ENCODE measurements around the gene ALG10.
"Not testable (repeated sequence)": the region's sequence is repeated elsewhere in the genome, so short reads cannot be mapped to it uniquely, and the experiment has no call there.

The ALG10 gene

DNA sequence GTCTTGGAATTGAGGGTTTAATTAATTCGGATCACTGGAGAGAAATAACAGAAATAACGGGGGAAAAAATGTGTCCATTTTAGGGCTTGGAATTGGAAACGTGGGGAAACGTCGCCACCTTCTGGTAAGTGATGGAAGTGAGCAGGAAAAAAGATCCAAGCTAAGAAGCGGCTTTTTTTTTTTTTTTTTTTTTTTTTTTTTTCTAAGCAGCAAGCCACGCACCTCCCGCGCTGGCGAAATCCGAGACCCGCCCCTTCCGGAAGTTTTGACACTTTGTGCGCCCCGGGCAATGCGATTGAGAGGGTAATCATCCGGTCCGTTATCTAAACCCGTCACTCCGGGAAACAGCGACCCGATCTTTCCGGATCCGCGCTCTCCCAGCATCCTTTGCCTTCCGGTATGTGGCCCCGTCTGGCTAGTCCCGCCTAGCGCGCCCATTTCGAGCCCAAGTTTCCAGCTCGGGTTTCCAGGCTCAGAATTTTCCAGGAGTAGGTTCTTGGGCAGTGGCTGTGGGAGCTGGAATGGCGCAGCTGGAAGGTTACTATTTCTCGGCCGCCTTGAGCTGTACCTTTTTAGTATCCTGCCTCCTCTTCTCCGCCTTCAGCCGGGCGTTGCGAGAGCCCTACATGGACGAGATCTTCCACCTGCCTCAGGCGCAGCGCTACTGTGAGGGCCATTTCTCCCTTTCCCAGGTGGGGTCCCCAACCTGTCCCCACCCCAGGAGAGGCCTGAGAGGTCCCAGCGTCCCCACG lies at the start of gene ALG10:
Gene ALG10 (plus strand): TSS at position 418 of the 752 bp plus-strand sequence. CDS start 104 bp downstream, at position 522.
- peak; percentile 99 for DNase-seq

- not testable (repeated sequence) for DNase-seq
These were observed 49.4 kb upstream of the ALG10 start for GRCh38 chr12:33972884-33973283.

DNA sequence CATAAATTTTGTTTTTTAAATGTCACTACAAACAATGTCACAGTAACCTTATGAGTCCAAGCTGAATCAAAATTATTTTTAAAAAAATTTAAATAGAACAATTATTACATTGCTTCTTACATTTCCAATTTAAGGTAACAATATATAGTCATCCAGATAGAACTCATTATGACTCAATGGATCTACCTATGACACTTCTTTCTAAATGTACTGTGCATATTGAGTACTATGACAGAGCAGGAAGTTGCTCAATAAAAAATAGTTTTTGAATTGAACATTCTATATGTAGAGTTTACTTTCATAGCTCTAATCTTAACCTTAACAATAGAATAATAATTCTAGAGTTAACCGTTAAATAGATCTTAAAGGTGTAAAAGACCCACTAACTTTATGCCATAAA lies 44.4 kb upstream of the ALG10 start:
- no peak for DNase-seq

GRCh38 chr12:33988197-33988805 lies 34.0 kb upstream of the ALG10 start:
- no peak for DNase-seq

- DNase-seq, result no peak
These were observed 33.4 kb upstream of the ALG10 start for GRCh38 chr12:33988913-33989312.

- no peak for DNase-seq
These were observed 27.2 kb upstream of the ALG10 start for GRCh38 chr12:33994857-33995808.

- not testable (repeated sequence) for DNase-seq
These were observed 13.5 kb upstream of the ALG10 start for GRCh38 chr12:34008835-34009234.

DNA sequence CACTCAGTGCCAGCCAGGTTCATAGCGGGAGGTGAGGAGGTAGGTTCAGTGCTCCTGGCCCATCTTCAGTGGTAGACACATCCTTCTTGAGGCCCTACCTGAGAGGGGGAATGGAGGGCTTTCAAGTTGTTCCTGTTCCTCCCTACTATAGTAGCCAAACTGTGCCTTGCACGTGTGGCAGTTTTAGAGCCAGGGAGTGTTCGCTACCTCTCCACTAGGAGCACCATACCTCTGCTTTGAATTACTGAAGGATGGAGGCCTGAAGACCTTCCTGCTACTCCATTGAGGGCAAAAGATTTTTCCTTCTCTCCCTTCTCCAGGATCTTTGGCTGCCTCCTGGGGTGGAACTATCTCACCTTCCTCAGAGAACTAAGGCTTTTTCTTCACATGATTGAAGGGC lies 5.9 kb upstream of the ALG10 start:
- DNase-seq, result no peak

DNA sequence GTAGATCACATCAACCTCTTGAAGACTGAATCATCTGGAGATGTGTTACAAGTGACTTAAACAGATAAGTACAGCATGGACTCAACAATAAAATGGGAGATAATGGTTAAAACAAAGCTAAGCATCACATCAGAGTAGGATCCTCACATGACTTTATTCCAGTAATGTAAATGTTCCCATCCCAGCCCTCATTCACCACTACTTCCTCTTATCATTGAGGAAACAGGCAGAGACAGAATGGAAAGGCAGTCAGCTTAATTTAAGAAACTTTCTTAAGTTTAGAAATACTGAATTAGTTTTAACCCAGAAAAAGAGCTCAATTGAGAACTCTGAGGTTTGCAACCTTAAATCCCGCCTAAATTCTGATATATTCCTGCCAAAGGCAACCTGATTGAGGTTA lies 1.2 kb upstream of the ALG10 start:
- DNase-seq, result no peak

- DNase-seq, result not testable (repeated sequence)
These were observed 5.4 kb downstream of the ALG10 start for GRCh38 chr12:34027661-34028060.

DNA sequence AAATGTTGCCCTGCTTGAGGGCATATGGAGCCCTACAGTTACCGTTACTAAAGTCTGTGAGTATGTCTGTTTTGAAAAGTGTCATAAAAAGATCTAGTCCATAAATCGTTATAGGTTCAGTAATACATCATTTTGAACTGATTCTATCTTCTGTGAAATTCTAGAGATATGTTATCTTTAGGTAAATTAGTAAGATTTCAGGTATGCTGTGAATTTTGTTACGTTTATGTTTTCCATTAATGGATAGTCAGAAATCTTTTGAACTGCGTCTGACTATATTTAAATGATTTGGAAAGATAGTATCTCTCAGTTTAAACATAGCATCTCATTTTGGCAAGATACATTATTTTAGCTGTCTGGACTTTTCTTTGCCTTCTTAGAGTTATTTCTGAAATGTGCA lies 8.3 kb downstream of the ALG10 start:
- no peak for DNase-seq

- no peak for DNase-seq
These were observed 11.5 kb downstream of the ALG10 start for GRCh38 chr12:34033628-34034296.

DNA sequence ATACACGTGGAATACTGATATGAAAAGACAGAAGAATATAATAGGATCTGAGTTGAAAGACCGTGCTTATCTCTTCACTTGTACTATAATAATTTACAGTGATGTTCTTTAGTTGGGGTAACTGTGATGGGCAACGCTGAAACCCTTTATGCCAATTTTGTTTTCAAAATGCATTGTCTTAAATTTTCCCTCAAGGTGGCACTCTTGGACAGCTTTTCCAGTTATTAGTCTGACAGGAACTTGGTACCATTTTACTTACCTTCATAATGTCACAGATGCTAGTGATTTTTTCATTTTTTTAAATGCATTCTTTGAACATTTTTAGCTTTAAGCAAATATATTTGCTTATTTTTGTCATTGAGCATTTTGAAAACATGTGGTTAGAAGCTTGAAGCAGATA lies 16.1 kb downstream of the ALG10 start:
- peak; percentile 19 for DNase-seq

DNA sequence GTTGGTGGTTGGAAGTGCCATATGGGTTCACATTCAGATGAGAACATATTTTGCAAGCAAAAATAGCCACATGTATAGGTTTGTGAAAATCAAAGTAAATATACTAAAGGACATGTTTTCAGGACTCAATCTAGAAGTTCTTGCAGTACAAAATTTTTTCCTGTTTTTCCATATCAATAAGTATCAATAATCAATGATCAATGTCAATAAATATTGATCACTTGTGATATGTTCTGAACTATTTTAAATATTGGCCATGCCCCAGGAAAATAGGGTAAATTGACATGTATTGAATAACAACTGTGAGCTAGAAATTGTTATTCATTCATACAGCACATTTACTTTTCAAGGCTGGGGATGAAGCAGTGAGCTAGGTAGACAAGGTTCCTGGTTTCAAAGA lies 24.3 kb downstream of the ALG10 start:
- DNase-seq, result no peak

GRCh38 chr12:34047855-34048254 lies 25.6 kb downstream of the ALG10 start:
- DNase-seq, result not testable (repeated sequence)

GRCh38 chr12:34048714-34049113 lies 26.4 kb downstream of the ALG10 start:
- no peak for DNase-seq

- no peak for DNase-seq
These were observed 29.2 kb downstream of the ALG10 start for GRCh38 chr12:34051486-34051885.

- DNase-seq, result no peak
These were observed 32.6 kb downstream of the ALG10 start for GRCh38 chr12:34054938-34055337.

Data from NCI-H146 (cell line).